Stimulated activated CD8-positive, alpha-beta memory T cell treated with anti-CD3 and anti-CD28 coated beads, Interleukin-4, amount 100 ng/mL, for 24 hours (primary cell): ENCODE results near the gene TMPRSS15.

Experiments used
- DNase-seq: peaks from one replicate; pipeline ENCODE4 v3.0.0-alpha.2; 2020; ENCODE audit warnings: low read depth

The TMPRSS15 gene

GRCh38 chr21:18349468-18349867 is 54.1 kb downstream of the TMPRSS15 start:
- no peak for DNase-seq

GRCh38 chr21:18340387-18340942 is 63.1 kb downstream of the TMPRSS15 start:
- DNase-seq = no peak

- DNase-seq = no peak
These were observed 67.8 kb downstream of the TMPRSS15 start for GRCh38 chr21:18335651-18336236.

- DNase-seq = no peak
These were observed 69.5 kb downstream of the TMPRSS15 start for GRCh38 chr21:18334066-18334465.

GRCh38 chr21:18318156-18318555 is 85.4 kb downstream of the TMPRSS15 start:
- DNase-seq = no peak

GRCh38 chr21:18298228-18298627 is 105.4 kb downstream of the TMPRSS15 start:
- DNase-seq = no peak

GRCh38 chr21:18294100-18294499 is 109.5 kb downstream of the TMPRSS15 start:
- no peak for DNase-seq

GRCh38 chr21:18289876-18290275 is 113.7 kb downstream of the TMPRSS15 start:
- DNase-seq = no peak

GRCh38 chr21:18285379-18285778 is 118.2 kb downstream of the TMPRSS15 start:
- DNase-seq = no peak

- DNase-seq = no peak
These were observed 127.8 kb downstream of the TMPRSS15 start for GRCh38 chr21:18275781-18276180.

GRCh38 chr21:18274370-18274769 is 129.2 kb downstream of the TMPRSS15 start:
- no peak for DNase-seq

GRCh38 chr21:18273400-18273799 is 130.2 kb downstream of the TMPRSS15 start:
- no peak for DNase-seq

- no peak for DNase-seq
These were observed 133.7 kb downstream of the TMPRSS15 start for GRCh38 chr21:18269856-18270255.

- no peak for DNase-seq
These were observed 134.7 kb downstream of the TMPRSS15 start for GRCh38 chr21:18268906-18269305.

GRCh38 chr21:18267496-18267895 is 136.1 kb downstream of the TMPRSS15 start:
- no peak for DNase-seq

- DNase-seq = no peak
These were observed 137.6 kb downstream of the TMPRSS15 start for GRCh38 chr21:18265944-18266343.

- no peak for DNase-seq
These were observed 149.8 kb downstream of the TMPRSS15 start for GRCh38 chr21:18253799-18254198.

GRCh38 chr21:18253221-18253620 is 150.4 kb downstream of the TMPRSS15 start:
- DNase-seq = no peak

GRCh38 chr21:18252680-18253079 is 150.9 kb downstream of the TMPRSS15 start:
- DNase-seq = no peak

- DNase-seq = no peak
These were observed 151.3 kb downstream of the TMPRSS15 start for GRCh38 chr21:18252256-18252655.

GRCh38 chr21:18251065-18251464 is 152.5 kb downstream of the TMPRSS15 start:
- DNase-seq = no peak

GRCh38 chr21:18249672-18250071 is 153.9 kb downstream of the TMPRSS15 start:
- no peak for DNase-seq

GRCh38 chr21:18248171-18248570 is 155.4 kb downstream of the TMPRSS15 start:
- no peak for DNase-seq

- DNase-seq = no peak
These were observed 158.1 kb downstream of the TMPRSS15 start for GRCh38 chr21:18245464-18245967.
